Measurements from ENCODE around the gene KLHL11. TPM values are rescaled to one million over a fixed set of nuclear protein-coding genes. Genes with fewer than 3 reads are reported as not detected.

KLHL11 gene
- polyA plus RNA-seq, 1 of the 3 experiments (the other 2 are of a cell fraction) = 2.6 TPM

- Histone ChIP-seq H3K4me1 (ENCODE audit: control insufficient read depth in 1 of 2, insufficient read depth in 2 of 2, low read depth in 1 of 2, low read length in 1 of 2) (peaks cover 15 to 24% of the 10 kb centered on the region in 2 experiments; a peak in 2 of 4 replicates), H3K9ac (peak overlapping the region; percentile 87), H3K9me2 (no peaks in the 10 kb centered on the region), H3K9me3 (no peaks in the 10 kb centered on the region), H3K79me2 (ENCODE audit: insufficient read depth) (peaks cover 79% of the 10 kb centered on the region), H3K4me3 (ENCODE audit: low read depth in 2 of 2, low read length in 1 of 2) (peak overlapping the region; percentile 75 to 93), H2AFZ (ENCODE audit: low read depth) (peak overlapping the region; percentile 92), H3F3A (replicated peaks; ENCODE audit: insufficient read depth) (no peaks in the 10 kb centered on the region), H3K4me2 (peak overlapping the region; percentile 99), H3K27ac (ENCODE audit: low read depth in 2 of 2, low read length in 1 of 2) (peak overlapping the region; percentile 80 to 87), H3K36me3 (replicated peaks in 1 of 2; ENCODE audit: control insufficient read depth in 1 of 2, insufficient read depth in 2 of 2, low read length in 1 of 2) (peaks cover 5 to 10% of the 10 kb centered on the region in 2 experiments), H4K20me1 (ENCODE audit: insufficient read depth) (peaks cover 19% of the 10 kb centered on the region), H3K27me3 (ENCODE audit: insufficient read depth) (no peaks in the 10 kb centered on the region)
- TF ChIP-seq FOXJ3 (CRISPR knock-in tag; IDR thresholded peaks at IDR 0.05) (no peak), FOXM1 (IDR thresholded peaks at IDR 0.05; ENCODE audit: low read depth) (no peak), ZBTB33 (IDR thresholded peaks at IDR 0.05; ENCODE audit: borderline replicate concordance, low read depth) (no peak), EP300 (IDR thresholded peaks at IDR 0.05; ENCODE audit: borderline replicate concordance in 1 of 2, low read depth in 1 of 2, low read length in 1 of 2) (no peak), ELF1 (IDR thresholded peaks at IDR 0.05) (no peak), MAX (IDR thresholded peaks at IDR 0.05; ENCODE audit: low read depth) (no peak), EZH2phosphoT487 (IDR thresholded peaks at IDR 0.05; ENCODE audit: borderline replicate concordance, low read depth) (no peak), IRF3 (IDR thresholded peaks at IDR 0.05; ENCODE audit: low read depth, low read length) (no peak), MEF2A (IDR thresholded peaks at IDR 0.05; ENCODE audit: borderline replicate concordance, low read depth) (no peak), RCOR1 (IDR thresholded peaks at IDR 0.05; ENCODE audit: low read length) (no peak), PBX3 (IDR thresholded peaks at IDR 0.05) (no peak), CTCF (IDR thresholded peaks at IDR 0.05) (no peak), RAD21 (IDR thresholded peaks at IDR 0.05; ENCODE audit: low read length) (no peak), FOSL2 (IDR thresholded peaks at IDR 0.05; ENCODE audit: borderline replicate concordance, low read depth) (no peak), USF1 (IDR thresholded peaks at IDR 0.05; ENCODE audit: borderline replicate concordance, low read depth) (no peak)
- ChIA-PET POLR2A (interaction anchor here (1.0 to 2.4 kb wide), 3 partner anchors 36 to 124 kb away, joined by 3 to 12 read pairs (median 11); partner anchors contain the start of genes EIF1 and KLHL11), CTCF (interaction anchor here (1.0 to 20.2 kb wide), 3 partner anchors 11 to 77 kb away, joined by 5 to 405 read pairs (median 19); partner anchors contain the start of genes HAP1 and JUP)
- no peak for DNase-seq
- 2% methylated on average over 11 of the region's 12 CpGs for WGBS (ENCODE audit: low lambda C conversion rate)
Measured at GRCh38 chr17:41813152-41813680, 52.0 kb downstream of the KLHL11 start.
